Measurements from ENCODE around the gene HOXA13.

DNA sequence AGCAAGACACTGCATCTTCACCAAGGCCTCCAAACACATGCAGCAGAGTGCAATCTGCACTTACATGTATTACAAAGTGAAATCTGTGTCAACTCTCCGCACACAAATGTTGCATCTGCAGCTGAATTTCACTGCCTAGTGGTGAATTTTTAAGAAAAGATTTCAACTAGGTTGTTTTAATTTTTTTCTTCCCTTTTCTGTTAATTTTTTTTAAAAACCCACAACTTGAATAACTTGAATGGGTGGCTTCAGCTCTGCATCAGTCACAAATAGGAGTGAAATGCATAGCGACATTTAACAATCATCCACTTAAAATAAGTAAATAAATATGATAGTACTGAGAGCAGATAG, 5.9 kb downstream of the HOXA13 start:
- TF ChIP-seq, protein P1, sequence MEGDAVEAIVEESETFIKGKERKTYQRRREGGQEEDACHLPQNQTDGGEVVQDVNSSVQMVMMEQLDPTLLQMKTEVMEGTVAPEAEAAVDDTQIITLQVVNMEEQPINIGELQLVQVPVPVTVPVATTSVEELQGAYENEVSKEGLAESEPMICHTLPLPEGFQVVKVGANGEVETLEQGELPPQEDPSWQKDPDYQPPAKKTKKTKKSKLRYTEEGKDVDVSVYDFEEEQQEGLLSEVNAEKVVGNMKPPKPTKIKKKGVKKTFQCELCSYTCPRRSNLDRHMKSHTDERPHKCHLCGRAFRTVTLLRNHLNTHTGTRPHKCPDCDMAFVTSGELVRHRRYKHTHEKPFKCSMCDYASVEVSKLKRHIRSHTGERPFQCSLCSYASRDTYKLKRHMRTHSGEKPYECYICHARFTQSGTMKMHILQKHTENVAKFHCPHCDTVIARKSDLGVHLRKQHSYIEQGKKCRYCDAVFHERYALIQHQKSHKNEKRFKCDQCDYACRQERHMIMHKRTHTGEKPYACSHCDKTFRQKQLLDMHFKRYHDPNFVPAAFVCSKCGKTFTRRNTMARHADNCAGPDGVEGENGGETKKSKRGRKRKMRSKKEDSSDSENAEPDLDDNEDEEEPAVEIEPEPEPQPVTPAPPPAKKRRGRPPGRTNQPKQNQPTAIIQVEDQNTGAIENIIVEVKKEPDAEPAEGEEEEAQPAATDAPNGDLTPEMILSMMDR (IDR thresholded peaks at IDR 0.05), result no peak
- TF ChIP-seq POLR2AphosphoS5 (IDR thresholded peaks at IDR 0.05), result no peak
